ENCODE results near the gene LPIN2. TPM values are rescaled to one million over a fixed set of nuclear protein-coding genes. Genes with fewer than 3 reads are reported as not detected.
A peak's percentile ranks its signal among the peaks of the same experiment; 100 is the strongest.

Gene LPIN2
- total RNA-seq, 4 donors from 2014 or later, result 17.6 to 34.3 (median 25.6) TPM

DNA sequence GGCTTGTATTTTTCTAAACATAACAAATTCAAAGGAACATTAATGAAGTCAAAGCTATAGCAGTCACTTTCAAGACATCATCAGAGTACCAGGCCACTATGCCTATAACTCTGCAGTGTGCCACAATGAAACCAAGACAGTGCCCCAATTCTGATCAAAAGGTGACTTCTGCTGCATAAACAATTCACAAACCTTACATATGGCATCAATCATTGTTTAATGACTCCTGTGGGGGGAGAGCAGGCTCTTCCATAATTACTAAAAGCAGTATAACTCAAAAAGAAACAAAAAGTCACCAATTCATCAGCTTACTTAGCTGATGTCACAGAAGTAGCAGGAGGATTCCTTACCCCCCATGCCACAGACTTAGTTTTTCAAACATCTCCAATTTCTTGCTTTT is 15.5 kb downstream of the LPIN2 start:
- peak overlapping the region in 3 of 4 donors; percentile 15 to 76 (median 72) for H3K27ac ChIP-seq
- H3K4me1 ChIP-seq, result peaks cover 7 to 49% (median 27%) of the 10 kb centered on the region in 3 donors
- no peak for ATAC-seq
- TF ChIP-seq, protein P1, sequence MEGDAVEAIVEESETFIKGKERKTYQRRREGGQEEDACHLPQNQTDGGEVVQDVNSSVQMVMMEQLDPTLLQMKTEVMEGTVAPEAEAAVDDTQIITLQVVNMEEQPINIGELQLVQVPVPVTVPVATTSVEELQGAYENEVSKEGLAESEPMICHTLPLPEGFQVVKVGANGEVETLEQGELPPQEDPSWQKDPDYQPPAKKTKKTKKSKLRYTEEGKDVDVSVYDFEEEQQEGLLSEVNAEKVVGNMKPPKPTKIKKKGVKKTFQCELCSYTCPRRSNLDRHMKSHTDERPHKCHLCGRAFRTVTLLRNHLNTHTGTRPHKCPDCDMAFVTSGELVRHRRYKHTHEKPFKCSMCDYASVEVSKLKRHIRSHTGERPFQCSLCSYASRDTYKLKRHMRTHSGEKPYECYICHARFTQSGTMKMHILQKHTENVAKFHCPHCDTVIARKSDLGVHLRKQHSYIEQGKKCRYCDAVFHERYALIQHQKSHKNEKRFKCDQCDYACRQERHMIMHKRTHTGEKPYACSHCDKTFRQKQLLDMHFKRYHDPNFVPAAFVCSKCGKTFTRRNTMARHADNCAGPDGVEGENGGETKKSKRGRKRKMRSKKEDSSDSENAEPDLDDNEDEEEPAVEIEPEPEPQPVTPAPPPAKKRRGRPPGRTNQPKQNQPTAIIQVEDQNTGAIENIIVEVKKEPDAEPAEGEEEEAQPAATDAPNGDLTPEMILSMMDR (IDR thresholded peaks at IDR 0.05), result no peak
- TF ChIP-seq EP300 (IDR thresholded peaks at IDR 0.05), result no peak
- TF ChIP-seq POLR2A (IDR thresholded peaks at IDR 0.05), result no peak
- no peak for TF ChIP-seq POLR2AphosphoS5 (IDR thresholded peaks at IDR 0.05)
- no peaks in the 10 kb centered on the region for H3K9me3 ChIP-seq
- no peak overlapping the region for H3K4me3 ChIP-seq
- no peaks in the 10 kb centered on the region for H3K27me3 ChIP-seq
- no peaks in the 10 kb centered on the region for H3K36me3 ChIP-seq

DNA sequence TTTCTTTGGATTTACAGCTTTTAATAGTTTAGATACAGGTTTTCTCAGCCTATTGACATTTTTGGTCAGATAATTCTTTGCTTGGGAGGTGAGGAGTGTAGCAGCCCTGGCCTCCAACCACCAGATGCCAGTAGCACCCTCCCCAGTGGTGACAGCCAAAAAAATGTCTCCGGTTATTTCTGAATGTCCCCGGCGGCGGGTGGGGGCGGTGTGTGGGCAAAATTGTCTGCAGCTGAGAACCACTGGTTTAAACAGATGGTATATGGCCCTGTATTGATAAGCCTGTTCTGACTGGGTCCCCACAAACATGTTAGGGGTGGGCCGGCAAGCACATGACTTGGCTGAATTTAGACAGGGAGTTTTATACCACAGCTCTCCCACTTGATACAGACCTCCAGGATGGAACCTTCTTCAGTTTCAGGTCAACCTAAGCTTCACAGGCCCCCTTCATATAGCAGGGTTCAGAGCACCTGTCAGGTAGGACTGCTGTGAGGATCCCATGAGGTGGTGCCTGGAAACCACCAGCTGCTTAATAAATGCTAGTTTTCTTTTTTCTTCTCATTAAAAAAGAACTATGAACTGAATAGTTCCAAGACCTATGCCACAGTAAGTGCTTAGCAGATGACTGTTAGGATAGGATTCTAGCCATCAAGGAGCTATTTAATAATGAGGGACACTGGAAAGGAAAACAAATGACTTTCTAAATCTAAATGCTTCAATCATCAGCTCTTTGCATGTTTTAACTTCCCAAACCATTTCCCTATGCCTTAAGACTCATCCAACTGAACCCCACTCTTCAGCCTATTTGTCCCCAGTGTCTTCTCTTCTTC is 18.1 kb downstream of the LPIN2 start:
- Histone ChIP-seq H3K4me1 (peaks cover 7 to 47% (median 27%) of the 10 kb centered on the region in 3 donors), H3K4me3 (no peak overlapping the region), H3K27ac (peak overlapping the region in 1 of 4 donors; percentile 31), H3K9me3 (no peaks in the 10 kb centered on the region), H3K36me3 (no peaks in the 10 kb centered on the region), H3K27me3 (no peaks in the 10 kb centered on the region)
- TF ChIP-seq, protein P1 (IDR thresholded peaks at IDR 0.05), result peak; percentile 32 to 45 (median 40)
- TF ChIP-seq POLR2AphosphoS5 (IDR thresholded peaks at IDR 0.05), result no peak
- WGBS, 2 donors (ENCODE audit: low coverage in 1 of 2), result 61% methylated on average over 4 of the region's 6 CpGs; no CpG with 5 or more reads in 1 of the 2 donors
- ATAC-seq, result peak; percentile 52

DNA sequence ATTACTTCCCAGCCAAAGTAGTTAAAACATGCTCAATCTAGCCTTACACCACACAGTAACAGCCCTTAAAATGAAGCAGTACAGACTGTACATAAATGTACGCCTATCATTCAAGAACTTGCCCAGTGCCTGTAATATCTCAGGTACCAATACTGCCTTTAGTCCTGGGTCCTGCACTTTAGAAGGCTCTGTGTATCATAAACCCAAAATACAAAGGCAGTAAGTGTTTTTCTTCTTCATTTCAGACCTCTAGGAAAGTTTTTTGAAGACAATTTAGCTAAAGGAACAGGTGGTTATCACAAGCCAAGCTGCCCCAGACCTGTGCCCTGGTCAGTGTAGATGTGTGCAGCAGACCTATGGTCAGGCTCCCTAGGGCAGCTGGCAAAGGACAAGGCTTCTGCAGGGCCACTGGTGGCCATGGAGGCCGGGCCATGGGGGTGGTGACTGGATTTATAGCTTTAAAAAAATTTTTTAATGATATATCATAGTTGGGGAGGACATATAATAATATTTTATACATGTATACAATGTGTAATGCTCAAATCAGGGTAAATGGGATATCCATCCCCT is 18.8 kb downstream of the LPIN2 start:
- no peak for ATAC-seq
- Histone ChIP-seq H3K9me3 (no peaks in the 10 kb centered on the region), H3K36me3 (no peaks in the 10 kb centered on the region), H3K27ac (peak overlapping the region in 1 of 4 donors; percentile 31), H3K4me1 (peaks cover 7 to 40% (median 23%) of the 10 kb centered on the region in 3 donors), H3K27me3 (no peaks in the 10 kb centered on the region), H3K4me3 (no peak overlapping the region)
- TF ChIP-seq POLR2A (IDR thresholded peaks at IDR 0.05) (no peak), EP300 (IDR thresholded peaks at IDR 0.05) (no peak), POLR2AphosphoS5 (IDR thresholded peaks at IDR 0.05) (no peak)
- TF ChIP-seq, protein P1 (IDR thresholded peaks at IDR 0.05), result no peak
- WGBS, 2 donors (ENCODE audit: low coverage in 1 of 2), result 93 to 97% methylated on average over 2 of the region's 2 CpGs

DNA sequence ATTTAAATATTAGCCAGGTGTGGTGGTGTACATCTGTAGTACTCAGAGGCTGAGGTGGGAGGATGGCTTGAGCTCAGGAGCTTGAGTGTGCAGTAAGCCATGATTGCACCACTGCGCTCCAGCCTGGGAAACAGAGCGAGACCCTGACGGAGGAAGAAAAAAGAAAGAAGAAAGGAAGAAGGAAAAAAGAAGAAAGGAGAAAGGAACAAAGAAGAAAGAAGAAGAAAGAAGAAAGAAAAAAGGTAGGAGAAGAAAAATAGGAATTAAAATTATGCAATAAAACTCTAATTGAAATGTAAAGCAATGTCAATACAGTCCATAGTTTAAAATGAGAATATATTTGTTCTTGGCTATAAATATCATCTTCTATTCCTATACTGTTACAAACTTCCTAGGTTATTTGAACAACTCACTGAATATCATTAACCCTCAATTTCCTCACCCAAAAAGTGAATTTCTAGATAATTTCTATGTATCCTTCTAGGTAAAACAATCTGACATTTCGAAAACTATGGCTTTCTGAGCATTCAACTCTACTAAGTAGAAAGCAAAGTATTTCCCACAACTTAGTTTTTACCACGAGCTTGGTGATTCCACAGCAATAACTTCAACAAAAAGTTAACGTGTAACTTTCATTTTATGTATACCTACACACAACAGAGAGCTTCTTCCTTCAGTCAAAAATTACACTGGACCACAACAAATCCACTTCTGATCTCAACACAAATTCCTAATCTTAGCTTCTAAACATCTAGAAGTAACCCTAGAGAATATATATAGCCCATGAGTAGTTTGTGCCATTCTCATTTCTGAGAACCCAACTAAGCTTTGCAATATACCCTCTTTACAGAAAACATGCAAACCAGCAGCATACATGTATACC is 19.7 kb downstream of the LPIN2 start:
- ATAC-seq, result no peak
- H3K4me1 ChIP-seq, result peaks cover 3 to 32% (median 15%) of the 10 kb centered on the region in 3 donors
- no peaks in the 10 kb centered on the region for H3K36me3 ChIP-seq
- H3K4me3 ChIP-seq, result no peak overlapping the region
- WGBS, 2 donors (ENCODE audit: low coverage in 1 of 2), result 88 to 91% methylated on average over 4 to 6 of the region's 6 CpGs
- TF ChIP-seq POLR2A (IDR thresholded peaks at IDR 0.05) (no peak), EP300 (IDR thresholded peaks at IDR 0.05) (no peak)
- no peaks in the 10 kb centered on the region for H3K9me3 ChIP-seq
- no peaks in the 10 kb centered on the region for H3K27me3 ChIP-seq
- H3K27ac ChIP-seq, result no peak overlapping the region

DNA sequence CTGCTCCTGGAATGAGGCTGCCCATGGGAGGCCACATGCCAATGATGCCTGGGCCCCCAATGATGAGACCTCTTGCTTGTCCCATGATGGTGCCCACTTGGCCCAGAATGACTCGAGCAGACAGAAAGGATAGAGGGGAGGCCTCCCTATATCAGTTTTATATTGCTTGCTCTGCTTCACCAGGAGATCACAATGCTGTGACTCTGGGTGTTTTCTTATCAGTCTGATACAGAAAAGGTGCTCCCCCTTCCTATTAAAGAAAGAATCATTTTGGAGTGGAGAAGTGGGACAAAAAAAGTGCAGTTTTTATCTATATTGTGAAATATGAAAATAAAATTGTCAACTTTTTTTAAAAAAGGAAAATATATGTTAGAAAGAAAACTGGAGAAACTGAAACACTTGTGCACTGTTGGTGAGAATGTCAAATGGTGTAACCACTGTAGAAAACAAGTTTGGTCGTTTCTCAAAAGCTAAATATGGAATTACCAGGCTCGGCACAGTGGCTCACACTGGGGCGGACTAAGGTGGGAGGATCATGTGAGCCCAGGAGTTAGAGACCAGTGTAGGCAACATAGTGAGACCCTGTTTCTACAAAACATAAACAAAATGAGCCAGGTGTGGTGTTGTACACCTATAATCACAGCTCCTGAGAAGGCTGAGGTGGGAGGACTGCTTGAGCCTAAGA is 21.8 kb downstream of the LPIN2 start:
- Histone ChIP-seq H3K36me3 (no peaks in the 10 kb centered on the region), H3K9me3 (no peaks in the 10 kb centered on the region), H3K27ac (no peak overlapping the region), H3K27me3 (no peaks in the 10 kb centered on the region), H3K4me3 (no peak overlapping the region), H3K4me1 (peaks cover 0 to 25% (median 3%) of the 10 kb centered on the region in 3 donors)
- TF ChIP-seq, protein P1 (IDR thresholded peaks at IDR 0.05), result no peak
- TF ChIP-seq POLR2A (IDR thresholded peaks at IDR 0.05) (no peak), EP300 (IDR thresholded peaks at IDR 0.05) (no peak), POLR2AphosphoS5 (IDR thresholded peaks at IDR 0.05) (no peak)
- ATAC-seq, result no peak
- 67% methylated on average over 3 of the region's 4 CpGs; no CpG with 5 or more reads in 1 of the 2 donors for WGBS, 2 donors (ENCODE audit: low coverage in 1 of 2)

Data from gastroesophageal sphincter (tissue), 4 donors.